HG02870 (cell line): ENCODE measurements around the gene MMP11.
"Not testable (repeated sequence)": the region's sequence is repeated elsewhere in the genome, so short reads cannot be mapped to it uniquely, and the experiment has no call there.

Experiments used
- ATAC-seq: cut with Tn5 transposase; IDR thresholded peaks from one replicate; pipeline ENCODE4 v1.9.1; 2021; ENCODE audit warnings: mild to moderate bottlenecking, moderate library complexity; ENCODE audit not compliant: unreplicated experiment

Gene MMP11, protein sequence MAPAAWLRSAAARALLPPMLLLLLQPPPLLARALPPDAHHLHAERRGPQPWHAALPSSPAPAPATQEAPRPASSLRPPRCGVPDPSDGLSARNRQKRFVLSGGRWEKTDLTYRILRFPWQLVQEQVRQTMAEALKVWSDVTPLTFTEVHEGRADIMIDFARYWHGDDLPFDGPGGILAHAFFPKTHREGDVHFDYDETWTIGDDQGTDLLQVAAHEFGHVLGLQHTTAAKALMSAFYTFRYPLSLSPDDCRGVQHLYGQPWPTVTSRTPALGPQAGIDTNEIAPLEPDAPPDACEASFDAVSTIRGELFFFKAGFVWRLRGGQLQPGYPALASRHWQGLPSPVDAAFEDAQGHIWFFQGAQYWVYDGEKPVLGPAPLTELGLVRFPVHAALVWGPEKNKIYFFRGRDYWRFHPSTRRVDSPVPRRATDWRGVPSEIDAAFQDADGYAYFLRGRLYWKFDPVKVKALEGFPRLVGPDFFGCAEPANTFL

DNA sequence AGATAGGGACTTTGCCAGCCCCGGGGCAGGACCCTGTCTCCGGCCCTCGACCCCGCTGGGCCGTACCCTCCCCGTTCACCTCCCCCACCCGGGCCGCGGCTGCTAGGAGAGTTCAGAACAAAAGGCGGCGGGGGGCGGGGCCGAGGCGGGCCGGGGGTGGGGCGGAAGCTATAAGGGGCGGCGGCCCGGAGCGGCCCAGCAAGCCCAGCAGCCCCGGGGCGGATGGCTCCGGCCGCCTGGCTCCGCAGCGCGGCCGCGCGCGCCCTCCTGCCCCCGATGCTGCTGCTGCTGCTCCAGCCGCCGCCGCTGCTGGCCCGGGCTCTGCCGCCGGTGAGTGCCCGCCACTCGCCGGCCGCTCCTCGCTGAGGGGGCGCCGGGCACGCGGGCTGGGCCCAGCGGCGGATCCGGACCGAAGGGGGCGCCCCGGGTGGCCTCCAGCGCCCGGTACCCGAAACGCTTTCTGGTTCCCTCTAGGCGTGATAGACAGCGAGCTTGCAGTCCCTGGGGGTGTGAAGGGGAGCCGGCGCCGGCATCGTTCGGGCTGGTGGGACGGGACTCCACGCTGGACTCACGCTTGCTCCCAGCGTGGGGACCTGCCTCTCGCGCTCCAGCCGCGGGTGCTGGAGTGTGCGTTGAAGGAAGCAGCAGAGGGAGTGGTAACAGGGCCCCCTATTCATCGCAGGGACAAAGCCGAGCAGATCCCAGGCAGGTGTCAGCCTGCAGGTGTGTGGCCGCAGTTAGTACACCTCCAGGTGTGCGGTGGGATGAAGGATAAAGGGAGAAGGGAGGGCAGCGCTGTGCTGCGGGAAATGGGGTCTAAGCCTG is at the start of gene MMP11:
TSS of gene MMP11 (plus strand) at position 201 of the 825 bp plus-strand sequence. CDS start at position 223, 22 bp downstream.
- no peak for ATAC-seq

DNA sequence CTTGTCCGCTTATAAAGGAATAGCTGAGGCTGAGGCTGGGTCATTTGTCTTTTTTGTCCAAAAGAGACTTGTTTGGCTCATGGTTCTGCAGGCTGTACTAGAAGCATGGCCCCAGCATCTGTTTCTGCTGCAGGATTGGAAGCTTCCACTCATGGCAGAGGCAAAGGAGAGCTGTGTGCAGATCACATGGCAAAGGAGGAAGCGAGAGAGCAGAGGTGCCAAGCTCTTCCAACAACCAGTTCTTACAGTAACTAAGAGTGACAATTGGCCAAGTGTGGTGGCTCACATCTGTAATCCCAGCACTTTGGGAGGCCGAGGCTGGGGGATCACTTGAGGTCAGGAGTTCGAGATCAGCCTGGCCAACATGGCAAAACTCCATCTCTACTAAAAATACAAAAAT is 44.5 kb upstream of the MMP11 start:
- not testable (repeated sequence) for ATAC-seq

DNA sequence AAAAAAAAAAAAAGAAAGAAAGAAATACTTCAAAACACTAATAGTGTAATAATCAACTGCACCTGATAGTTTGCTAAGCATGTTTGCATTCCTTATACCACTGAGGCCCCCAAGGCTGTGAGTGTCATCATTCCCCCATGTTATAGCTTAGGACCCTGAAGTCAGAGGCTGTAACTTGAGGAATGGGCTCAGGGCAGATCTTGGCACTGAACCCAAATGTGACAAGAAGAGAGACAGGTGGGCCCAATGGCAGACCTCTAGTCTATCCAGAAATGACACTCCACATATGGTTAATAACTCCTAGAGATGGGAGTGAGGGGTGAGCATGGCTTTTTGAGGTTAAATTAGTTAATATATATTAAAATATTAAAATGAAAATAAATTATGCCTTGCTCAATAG is 35.0 kb upstream of the MMP11 start:
- ATAC-seq, result no peak

DNA sequence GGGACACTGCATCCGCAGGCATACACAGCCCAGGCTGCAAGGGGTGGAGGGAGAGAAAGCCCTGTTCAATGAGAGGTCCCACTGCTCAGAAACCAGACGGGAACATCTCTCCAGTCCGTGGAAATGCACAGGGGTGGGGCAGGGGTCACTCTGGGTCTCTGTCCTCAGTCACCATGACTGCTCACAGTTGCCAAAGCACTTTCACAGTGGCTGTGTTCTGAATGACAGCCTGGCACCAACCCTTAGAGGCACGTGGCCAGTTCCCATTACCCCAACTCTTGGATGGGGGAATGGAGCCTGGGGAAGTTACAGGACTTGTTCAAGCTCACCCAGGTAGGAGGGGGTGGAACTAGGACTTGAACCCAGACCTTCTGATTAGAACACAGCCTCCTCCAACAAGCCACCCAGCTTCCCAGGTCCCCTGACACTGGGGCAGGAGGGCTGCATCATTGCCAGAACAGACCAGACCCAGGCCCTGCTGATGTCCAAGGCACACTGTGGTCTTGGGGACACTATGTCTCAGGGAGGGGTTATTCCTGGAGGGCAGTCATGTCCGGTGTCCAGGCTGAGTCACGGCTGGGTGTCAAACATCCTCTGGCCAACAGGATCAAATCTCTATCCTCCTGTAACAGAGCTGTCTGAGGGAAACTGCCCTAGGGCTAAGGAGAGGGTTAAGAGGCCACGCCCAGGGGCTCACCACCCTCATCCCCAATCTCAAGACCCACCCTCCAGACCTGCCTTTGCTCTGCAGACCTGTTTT is 30.0 kb upstream of the MMP11 start:
- ATAC-seq, result no peak

DNA sequence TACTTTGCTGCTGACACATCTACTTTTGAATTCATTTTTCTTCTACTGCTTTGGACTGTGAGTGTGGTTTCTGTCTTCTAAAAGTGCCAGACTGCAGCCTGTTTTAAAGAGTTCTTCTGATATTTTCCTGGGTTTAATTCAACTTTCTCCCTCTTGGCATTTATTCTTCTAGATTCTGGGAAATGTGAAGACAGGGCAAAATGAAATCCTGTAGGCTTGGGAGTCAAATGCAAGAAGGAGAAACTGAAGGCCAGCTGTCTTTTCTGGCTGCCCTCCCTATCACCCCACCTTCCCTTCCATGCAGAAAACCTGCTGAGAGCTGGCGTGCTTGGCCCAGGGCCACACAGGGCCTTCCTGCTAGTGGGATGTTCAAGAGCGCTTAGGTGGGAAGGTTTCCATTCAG is 29.3 kb upstream of the MMP11 start:
- no peak for ATAC-seq

DNA sequence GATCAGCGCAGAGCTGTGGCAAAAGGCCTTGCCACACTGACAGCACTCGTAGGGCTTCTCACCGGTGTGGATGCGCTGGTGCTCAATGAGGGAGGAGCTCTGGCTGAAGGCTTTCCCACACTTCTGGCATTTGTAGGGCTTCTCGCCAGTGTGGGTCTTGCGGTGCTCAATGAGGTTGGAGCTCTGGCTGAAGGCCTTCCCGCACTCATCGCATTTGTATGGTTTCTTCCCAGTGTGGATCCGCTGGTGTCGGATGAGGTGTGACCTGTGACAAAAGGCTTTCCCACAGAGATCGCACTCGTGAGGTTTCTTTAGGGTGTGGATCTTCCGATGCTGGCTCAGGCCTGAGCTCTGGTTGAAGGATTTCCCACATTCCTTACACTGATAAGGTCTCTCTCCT is 28.6 kb upstream of the MMP11 start:
- ATAC-seq, result no peak

DNA sequence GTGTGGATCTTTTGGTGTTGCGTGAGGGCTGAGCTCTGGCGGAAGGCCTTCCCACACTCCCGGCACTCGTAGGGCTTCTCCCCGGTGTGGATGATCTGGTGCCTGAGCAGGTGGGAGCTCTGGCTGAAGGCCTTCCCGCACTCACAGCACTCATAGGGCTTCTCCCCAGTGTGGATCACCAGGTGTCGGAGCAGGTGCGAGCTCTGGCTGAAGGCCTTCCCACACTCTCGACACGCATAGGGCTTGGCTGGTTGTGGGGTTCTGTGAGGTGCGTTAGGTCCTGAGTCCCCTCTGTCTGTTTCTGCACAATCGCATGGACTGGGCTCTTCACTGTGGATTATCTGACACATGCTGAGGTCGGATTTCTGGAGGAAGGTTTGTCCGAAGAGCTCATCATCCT is 28.2 kb upstream of the MMP11 start:
- ATAC-seq, result no peak

DNA sequence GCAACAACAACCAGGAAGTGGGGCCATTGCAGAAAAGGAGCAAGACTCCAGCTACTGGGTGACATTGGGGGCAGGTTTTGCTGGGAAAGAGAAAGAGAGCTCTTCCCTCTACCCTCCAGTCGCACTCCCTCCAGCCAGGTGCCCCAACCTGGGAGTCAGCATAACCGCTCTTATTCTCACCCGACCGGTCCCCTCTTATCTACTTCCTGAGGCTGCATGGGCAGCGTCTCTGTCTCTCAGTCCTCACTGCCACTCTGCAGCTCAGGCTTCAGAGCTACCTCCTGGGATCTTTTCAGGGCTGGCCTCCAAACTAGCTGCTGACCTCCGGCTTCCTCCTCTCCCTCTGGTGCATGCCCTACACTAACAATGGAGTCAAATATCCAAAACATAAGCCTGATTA is 26.9 kb upstream of the MMP11 start:
- no peak for ATAC-seq

DNA sequence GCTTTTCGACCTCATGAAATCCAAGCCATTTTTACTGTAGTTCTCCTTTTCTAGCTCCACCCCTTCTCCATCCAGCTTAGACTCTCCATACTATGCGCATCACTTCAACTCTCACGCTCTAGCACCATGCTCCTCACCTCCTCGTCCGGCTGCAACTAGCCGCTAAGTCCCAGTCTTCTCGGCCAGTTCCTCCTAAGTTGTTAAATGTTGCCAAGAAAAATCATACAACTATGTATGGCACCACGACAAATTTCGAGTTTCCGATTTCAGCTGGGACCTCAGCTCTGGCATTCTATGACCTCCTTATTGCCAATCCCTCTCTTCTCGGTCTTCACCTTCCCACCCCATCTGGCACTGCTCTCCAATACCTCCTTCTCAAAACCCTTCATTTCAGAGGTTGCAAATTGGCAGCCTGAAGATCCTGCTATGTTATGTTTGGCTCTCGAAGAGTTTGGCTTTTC is 22.8 kb upstream of the MMP11 start:
- no peak for ATAC-seq

DNA sequence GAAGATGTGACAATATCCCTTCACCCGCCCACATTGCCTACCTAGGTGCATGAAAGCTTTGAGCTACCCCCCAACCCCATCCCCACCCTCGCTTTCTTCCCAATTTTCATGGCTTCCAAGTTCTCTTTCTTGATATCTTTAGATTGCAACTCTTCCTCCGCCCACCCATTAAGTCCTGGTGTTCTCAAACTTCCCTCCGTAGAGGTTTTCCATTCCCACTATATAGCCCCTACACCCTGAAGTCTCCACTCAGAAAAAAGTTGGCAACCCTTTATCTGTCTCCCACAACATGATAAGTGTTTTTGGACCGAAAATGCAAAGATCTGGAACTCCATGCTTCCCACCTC is 22.3 kb upstream of the MMP11 start:
- no peak for ATAC-seq

DNA sequence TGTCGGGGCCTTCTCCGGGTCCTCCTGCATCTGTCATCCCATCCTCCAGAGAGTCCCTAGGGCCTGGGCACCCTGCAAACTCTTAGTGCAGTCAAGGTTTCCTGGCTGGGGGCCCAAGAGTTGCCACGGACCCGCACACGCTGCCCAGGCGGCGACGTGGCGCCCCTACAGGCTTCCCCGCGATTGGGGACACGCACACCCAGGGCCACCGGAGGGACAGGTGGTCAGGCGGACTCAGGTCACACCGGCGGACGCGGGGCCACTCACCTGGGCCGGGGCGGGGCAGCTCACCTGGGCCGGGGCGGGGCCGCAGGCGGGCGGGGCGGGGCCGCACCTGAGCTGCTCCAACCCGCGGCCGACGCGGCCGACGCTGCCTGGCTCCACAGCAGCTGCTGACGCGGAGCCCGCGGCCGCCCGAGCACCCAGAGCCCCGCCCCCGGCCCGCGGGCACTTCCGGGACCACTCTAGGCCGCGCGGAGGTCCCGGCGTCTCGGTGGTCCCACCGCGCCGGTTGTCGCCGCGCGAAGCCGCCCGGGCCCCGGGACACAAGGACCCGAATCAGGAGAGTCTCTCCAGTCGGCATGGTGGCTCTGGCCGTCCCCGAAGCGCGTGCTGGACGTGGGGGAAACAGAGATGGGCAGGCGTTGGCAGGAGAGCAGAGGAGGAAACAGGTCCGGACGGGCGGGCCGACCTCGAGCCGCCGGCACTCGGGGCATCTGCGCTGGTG is 21.8 kb upstream of the MMP11 start, which contains the start of gene ZNF70:
TSS of gene ZNF70 (minus strand) at position 399 of the 727 bp plus-strand sequence. CDS start 5,972 bp downstream, outside the sequence.
- peak; percentile 64 for ATAC-seq

DNA sequence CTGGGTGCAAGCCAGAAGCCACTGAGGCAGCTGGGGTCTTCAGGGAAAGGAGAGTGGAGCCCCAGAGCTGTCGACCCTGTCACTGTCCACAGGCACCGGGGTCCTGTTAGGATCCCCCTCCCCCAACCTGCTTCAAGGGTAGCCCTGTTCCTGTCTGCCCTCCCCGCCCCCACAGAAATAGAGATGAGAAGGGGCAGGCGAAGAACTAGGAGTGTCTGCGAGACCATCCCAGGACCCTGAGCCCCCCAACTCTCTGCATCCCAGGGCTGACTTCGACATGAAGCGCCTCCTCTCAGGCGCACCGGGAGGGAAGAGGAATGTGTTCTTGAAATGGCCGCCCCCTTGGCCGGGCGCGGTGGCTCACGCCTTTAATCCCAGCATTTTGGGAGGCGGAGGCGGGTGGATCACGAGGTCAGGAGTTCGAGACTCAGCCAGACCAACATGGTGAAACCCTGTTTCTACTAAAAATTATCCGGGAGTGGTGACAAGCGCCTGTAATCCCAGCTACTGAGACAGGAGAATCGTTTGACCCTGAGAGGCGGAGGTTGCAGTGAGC is 21.1 kb upstream of the MMP11 start:
- peak; percentile 26 for ATAC-seq

DNA sequence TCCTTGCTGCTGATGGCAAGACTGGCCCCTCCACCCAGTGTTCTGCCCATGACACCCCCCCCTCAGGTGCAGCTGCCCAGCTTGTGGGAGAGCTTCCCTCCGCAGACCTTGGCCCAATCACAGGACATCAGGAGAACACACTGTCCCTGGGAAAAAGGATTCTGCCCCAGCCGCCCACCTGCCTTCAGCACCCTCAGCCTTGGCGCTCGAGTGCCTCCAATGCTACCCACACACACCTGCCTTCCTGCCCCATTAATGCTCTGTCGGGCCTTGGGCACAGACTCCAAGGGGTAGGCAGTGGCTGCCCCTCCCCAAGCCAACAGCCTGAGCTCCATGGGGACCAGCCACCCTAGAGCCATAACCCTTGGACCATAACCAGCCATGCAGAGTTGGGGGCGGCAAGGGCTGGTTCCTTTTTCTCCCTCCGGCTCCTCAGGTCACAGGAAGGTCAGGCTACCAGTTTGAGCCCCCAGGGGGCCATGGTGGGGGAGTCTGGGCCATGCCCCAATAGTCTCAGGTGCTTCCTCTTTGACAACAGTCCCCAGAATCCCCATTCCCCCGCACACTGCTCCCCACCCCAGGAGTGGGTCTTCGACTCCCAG is 20.5 kb upstream of the MMP11 start:
- ATAC-seq, result no peak

DNA sequence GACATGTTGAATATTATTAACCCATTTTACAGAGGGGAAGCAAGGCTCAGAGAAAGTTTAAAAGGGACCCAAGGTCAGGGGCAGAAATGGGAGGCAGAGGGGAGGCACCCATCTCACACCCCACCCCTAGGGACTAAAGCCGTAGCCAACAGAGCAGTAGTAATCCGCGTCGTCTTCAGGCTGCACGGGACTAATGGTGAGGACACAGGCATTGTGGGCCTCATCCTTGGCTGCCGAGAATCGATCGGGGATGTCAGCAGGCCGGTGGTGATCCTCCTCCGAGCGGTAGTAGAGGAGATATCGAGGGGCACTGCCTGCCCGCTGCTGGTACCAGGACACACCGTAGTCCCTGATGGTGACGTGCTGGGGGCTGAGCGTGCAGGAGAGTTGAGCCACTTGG is 19.9 kb upstream of the MMP11 start:
- ATAC-seq, result no peak

DNA sequence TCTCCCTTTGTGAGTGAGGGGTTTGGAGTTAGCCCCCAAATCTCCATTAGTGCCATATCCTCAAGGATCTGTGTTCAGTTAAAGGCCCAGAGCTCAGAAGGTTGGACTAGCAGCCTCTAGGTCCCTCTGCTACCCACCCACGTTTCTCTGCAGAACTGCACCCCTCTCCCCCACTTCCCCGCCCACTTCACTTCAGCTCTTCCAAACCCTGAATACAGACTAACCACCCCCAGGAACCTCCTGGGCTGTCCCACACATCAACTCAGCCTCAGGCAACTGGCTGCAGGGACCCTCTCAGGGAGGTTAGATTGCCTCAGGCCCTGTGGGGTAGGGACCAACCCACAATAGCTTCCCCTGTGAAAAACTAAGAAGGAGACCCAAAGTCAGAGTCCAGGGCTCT is 19.3 kb upstream of the MMP11 start:
- no peak for ATAC-seq

DNA sequence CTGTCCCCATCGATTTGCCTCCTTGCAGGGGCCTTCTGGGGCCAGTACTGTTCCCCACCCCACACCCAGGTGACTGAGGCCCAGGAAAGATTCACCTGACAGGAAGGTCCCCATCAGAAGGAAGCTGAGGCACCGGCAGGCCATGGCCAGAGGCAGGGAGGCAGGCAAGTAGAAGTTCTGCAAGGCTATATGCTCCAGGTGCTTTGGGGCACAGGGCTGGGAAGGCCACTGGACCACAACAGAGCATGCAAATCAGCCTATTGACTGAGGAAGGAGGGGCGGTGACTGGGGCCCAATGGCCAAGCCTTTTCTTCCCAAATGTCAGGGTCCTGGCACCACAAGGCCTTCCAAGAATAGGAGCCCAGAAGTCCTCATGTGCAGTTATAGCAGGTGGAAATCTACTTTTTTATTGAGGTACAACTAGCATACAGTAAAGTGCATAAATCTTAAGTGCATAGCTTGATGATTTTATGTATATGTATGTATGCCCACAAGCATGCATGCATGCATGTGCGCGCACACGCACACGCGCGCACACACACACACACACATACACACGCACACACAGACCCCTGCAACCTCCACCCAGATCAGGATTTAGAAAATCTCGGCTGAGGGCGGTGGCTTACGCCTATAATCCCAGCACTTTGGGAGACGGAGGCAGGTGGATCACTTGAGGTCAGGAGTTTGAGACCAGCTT is 18.3 kb upstream of the MMP11 start, which contains the start of gene VPREB3:
TSS of gene VPREB3 (minus strand) at position 206 of the 700 bp plus-strand sequence. CDS start at position 144, 62 bp downstream.
- ATAC-seq, result no peak

DNA sequence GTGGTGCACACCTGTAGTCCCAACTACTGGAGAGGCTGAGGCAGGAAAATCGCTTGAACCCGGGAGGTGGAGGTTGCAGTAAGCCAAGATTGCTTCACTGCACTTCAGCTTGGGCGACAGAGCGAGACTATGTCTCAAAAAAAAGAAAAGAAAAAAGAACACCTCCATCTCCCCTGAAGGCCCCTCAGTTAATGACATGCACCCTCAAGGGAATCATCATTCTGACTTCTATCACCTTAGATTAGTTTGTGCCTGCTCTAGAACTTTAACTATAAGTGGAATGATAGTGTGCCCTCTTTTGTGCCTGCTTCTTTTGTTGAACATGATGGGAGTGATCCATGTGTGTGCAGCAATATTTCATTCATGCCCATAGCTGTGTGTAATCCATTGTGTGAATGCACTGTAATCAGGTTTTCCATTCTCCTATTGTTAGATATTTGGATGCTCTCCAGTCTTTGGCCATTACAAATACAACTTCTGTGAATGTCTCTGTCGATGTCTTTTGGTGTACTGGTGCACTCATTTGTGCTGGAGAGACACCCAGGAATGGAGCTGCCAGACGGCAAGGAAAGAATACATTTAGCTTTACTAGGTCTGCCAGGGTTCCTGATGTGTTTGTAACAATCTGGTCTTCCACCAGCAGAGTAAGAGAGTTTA is 17.5 kb upstream of the MMP11 start:
- ATAC-seq, result no peak

DNA sequence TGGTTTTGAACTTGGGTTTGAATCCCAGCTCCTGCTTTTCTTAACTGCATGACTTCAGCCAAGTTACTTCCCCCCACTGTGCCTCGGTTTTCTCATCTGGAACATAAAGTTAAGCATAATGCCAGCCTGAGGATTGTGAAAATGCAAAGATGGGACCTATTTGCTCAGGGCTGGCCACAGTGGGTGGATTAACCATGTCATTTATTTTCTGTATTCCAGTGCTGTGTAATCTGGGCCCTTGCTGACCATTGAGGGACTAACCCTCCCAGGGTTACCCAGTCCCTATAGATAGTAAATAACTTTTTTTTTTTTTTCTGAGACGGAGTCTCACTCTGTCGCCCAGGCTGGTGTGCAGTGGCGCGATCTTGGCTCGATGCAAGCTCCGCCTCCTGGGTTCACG is 16.9 kb upstream of the MMP11 start:
- ATAC-seq, result no peak
